HEK293T (cell line): Measurements from ENCODE around the gene NPAS3.

Experiments used
- CTCF ChIA-PET: fragments of 350-600 bp; formaldehyde crosslinking; extraction: SDS; loops from one replicate; lab custom pipeline; 2021; ENCODE audit warnings: antibody characterized with exemption, inconsistent platforms; lab: Yijun Ruan, JAX
- POLR2A ChIA-PET: fragments of 350-600 bp; formaldehyde crosslinking; extraction: SDS; loops from one replicate; lab custom pipeline; 2020; ENCODE audit warnings: antibody characterized with exemption, inconsistent platforms; lab: Yijun Ruan, JAX
- DNase-seq: peaks from one replicate; pipeline ENCODE4 v3.0.0; 2012; ENCODE audit warnings: mixed read lengths; ENCODE audit errors: extremely low spot score
- ARNT ChIP-seq: fragments of 450-650 bp; IDR thresholded peaks from 2 replicates; pipeline ENCODE4 v1.6.1; 2017; ENCODE audit warnings: mild to moderate bottlenecking
- BHLHE40 ChIP-seq: fragments of 450-650 bp; IDR thresholded peaks from 2 replicates; pipeline ENCODE4 v1.6.1; 2016; ENCODE audit warnings: mild to moderate bottlenecking, moderate library complexity, borderline replicate concordance
- CTBP1 ChIP-seq: fragments of 450-650 bp; IDR thresholded peaks from 2 replicates; pipeline ENCODE4 v1.6.1; 2016; ENCODE audit warnings: borderline replicate concordance
- ELF4 ChIP-seq: fragments of 450-650 bp; IDR thresholded peaks from 2 replicates; pipeline ENCODE4 v1.6.1; 2017; ENCODE audit warnings: antibody characterized with exemption
- FOXA1 ChIP-seq: fragments of 450-650 bp; IDR thresholded peaks from 2 replicates; pipeline ENCODE4 v1.6.1; 2016; ENCODE audit warnings: mild to moderate bottlenecking
- FOXK2 ChIP-seq: fragments of 450-650 bp; IDR thresholded peaks from 2 replicates; pipeline ENCODE4 v1.6.1; 2016; ENCODE audit warnings: mild to moderate bottlenecking
- FOXM1 ChIP-seq: fragments of 450-650 bp; IDR thresholded peaks from 2 replicates; pipeline ENCODE4 v1.6.1; 2017; ENCODE audit warnings: mild to moderate bottlenecking, borderline replicate concordance
- HDGF ChIP-seq: fragments of 450-650 bp; IDR thresholded peaks from 2 replicates; pipeline ENCODE4 v1.6.1; 2017; ENCODE audit warnings: antibody characterized with exemption, borderline replicate concordance
- L3MBTL2 ChIP-seq: fragments of 450-650 bp; conservative IDR thresholded peaks from 2 replicates; pipeline ENCODE4 v1.6.1; 2016; ENCODE audit warnings: mild to moderate bottlenecking
- LEF1 ChIP-seq: fragments of 450-650 bp; IDR thresholded peaks from 2 replicates; pipeline ENCODE4 v1.6.1; 2017; ENCODE audit warnings: mild to moderate bottlenecking, borderline replicate concordance
- NFRKB ChIP-seq: fragments of 450-650 bp; IDR thresholded peaks from 2 replicates; pipeline ENCODE4 v1.6.1; 2016; ENCODE audit warnings: mild to moderate bottlenecking, moderate library complexity
- PKNOX1 ChIP-seq: fragments of 450-650 bp; IDR thresholded peaks from 2 replicates; pipeline ENCODE4 v1.6.1; 2016
- SP1 ChIP-seq: fragments of 450-650 bp; IDR thresholded peaks from 2 replicates; pipeline ENCODE4 v1.6.1; 2017
- SUZ12 ChIP-seq: fragments of 450-650 bp; IDR thresholded peaks from 2 replicates; pipeline ENCODE4 v1.6.1; 2016; ENCODE audit warnings: mild to moderate bottlenecking
- TARDBP ChIP-seq: fragments of 450-650 bp; IDR thresholded peaks from 2 replicates; pipeline ENCODE4 v1.6.1; 2016
- ZNF384 ChIP-seq: fragments of 450-650 bp; IDR thresholded peaks from 2 replicates; pipeline ENCODE4 v1.6.1; 2016

The NPAS3 gene

DNA sequence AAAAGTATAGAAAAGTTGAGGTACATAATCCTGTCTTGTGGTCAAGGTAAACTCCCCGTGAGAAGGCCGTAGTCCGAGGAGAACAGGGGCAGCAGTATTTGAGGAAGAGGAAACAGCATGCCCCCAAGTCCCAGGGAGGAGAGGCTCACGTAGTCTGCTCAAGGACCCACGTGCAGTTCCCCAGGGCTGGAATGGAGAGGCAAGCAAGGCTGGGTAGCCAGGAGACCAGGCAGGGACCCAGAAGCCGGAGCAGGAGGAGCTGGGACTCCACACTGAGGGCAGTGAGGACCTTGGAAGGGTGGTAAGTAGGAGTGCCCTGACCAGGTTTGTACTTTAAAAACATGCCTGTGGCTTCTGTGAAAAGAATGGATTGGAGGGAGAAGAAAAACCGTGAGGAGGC, 912.1 kb downstream of the NPAS3 start:
- CTCF ChIA-PET, result interaction anchor here (1.1 to 1.6 kb wide), 4 partner anchors 11 to 250 kb away, joined by 3 to 4 read pairs (median 3); no protein-coding TSS in a partner anchor
- POLR2A ChIA-PET, result no interaction called here
- no peak for DNase-seq
- TF ChIP-seq SUZ12, result no peak
- TF ChIP-seq NFRKB, result no peak
- no peak for TF ChIP-seq FOXA1
- no peak for TF ChIP-seq FOXK2
- no peak for TF ChIP-seq CTBP1
- no peak for TF ChIP-seq TARDBP
- no peak for TF ChIP-seq HDGF
- no peak for TF ChIP-seq SP1
- no peak for TF ChIP-seq ARNT
- TF ChIP-seq L3MBTL2, result no peak
- TF ChIP-seq PKNOX1, result no peak
- no peak for TF ChIP-seq LEF1
- TF ChIP-seq BHLHE40, result no peak
- no peak for TF ChIP-seq FOXM1
- no peak for TF ChIP-seq ZNF384
- no peak for TF ChIP-seq ELF4

GRCh38 chr14:33851366-33851765, 912.7 kb downstream of the NPAS3 start:
- no peak for DNase-seq
- no peak for TF ChIP-seq TARDBP
- TF ChIP-seq SUZ12, result no peak
- TF ChIP-seq HDGF, result no peak
- no peak for TF ChIP-seq LEF1
- TF ChIP-seq L3MBTL2, result no peak
- ChIA-PET POLR2A (no interaction called here), CTCF (interaction anchor here (0.9 to 1.3 kb wide), 5 partner anchors 9 to 249 kb away, joined by 3 to 4 read pairs (median 3); no protein-coding TSS in a partner anchor)

- CTCF ChIA-PET, result interaction anchor here (0.9 to 1.3 kb wide), 2 partner anchors 9 to 14 kb away, joined by 3 to 4 read pairs; no protein-coding TSS in a partner anchor
- POLR2A ChIA-PET, result no interaction called here
- DNase-seq, result no peak
- TF ChIP-seq ELF4 (no peak), TARDBP (no peak), SUZ12 (no peak), NFRKB (no peak), CTBP1 (no peak), ARNT (no peak), SP1 (no peak), BHLHE40 (no peak), ZNF384 (no peak), LEF1 (no peak), L3MBTL2 (no peak), FOXK2 (no peak), FOXA1 (no peak), PKNOX1 (no peak), FOXM1 (no peak), HDGF (no peak)
These were observed 913.3 kb downstream of the NPAS3 start for GRCh38 chr14:33851931-33852330.
